ENCODE results near the gene FARSB.

DNA sequence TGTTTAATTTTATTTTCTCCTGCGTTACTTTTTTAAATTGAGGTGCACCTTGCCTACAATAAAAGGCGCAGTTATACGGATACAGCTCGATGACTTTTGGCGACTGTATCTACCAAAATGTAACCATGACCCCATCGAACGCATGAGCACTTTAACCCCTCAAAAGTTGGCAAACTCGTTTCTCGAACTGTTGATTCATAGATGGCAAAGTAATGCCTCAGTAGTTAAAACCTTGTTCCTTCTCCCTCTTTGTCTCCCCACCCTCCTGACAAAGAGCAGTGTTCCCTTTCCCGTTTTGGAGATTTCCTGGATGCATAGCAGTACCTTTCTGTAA, 16.1 kb upstream of the FARSB start:
- TF ChIP-seq, protein P1, sequence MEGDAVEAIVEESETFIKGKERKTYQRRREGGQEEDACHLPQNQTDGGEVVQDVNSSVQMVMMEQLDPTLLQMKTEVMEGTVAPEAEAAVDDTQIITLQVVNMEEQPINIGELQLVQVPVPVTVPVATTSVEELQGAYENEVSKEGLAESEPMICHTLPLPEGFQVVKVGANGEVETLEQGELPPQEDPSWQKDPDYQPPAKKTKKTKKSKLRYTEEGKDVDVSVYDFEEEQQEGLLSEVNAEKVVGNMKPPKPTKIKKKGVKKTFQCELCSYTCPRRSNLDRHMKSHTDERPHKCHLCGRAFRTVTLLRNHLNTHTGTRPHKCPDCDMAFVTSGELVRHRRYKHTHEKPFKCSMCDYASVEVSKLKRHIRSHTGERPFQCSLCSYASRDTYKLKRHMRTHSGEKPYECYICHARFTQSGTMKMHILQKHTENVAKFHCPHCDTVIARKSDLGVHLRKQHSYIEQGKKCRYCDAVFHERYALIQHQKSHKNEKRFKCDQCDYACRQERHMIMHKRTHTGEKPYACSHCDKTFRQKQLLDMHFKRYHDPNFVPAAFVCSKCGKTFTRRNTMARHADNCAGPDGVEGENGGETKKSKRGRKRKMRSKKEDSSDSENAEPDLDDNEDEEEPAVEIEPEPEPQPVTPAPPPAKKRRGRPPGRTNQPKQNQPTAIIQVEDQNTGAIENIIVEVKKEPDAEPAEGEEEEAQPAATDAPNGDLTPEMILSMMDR (IDR thresholded peaks at IDR 0.05; ENCODE audit: low read depth, low read length, poor library complexity, severe bottlenecking) = no peak
- TF ChIP-seq EZH2phosphoT487 (IDR thresholded peaks at IDR 0.05; ENCODE audit: borderline replicate concordance, low read length) = no peak

Measured in DOHH2 (cell line).